Left colon (tissue), 2 donors: ENCODE results near the gene C12orf57. TPM values are rescaled to one million over a fixed set of nuclear protein-coding genes. Genes with fewer than 3 reads are reported as not detected.
A peak's percentile ranks its signal among the peaks of the same experiment; 100 is the strongest.

ENCODE experiments used
- ATAC-seq: fragments of 200-7000 bp; cut with Tn5 transposase; one replicate; pipeline ENCODE4 v1.9.1; 2020; ENCODE audit warnings: mild to moderate bottlenecking, moderate library complexity
- DNase-seq, 2 donors: peaks; one replicate each; pipeline ENCODE4 v3.0.0-alpha.2; 2020
- intact Hi-C, 2 donors: fragments of 100-400 bp; cut with DNase I in 1 of 2; cut with micrococcal nuclease in 1 of 2; formaldehyde crosslinking; loops; one replicate each; pipeline versions ENCODE4 v1.11.2 to v1.14.0; 2022; cut with DNase I, micrococcal nuclease
- total RNA-seq, 2 donors: library from RNA; stranded (reverse); fragmentation: NEBNext Ultra II Directional; extraction: Animal tissue kit (Norgen Biotek cat#: 25700); gene quantifications; one replicate each; pipeline ENCODE4 v1.2.1, GENCODE V29; 2021
- donor health status: DM: no; HTN: no; CAD: no.
- donor health status: DM: yes; HTN: yes; CAD: no.

C12orf57 gene
- total RNA-seq, 2 donors from 2014 or later = 151 to 168 TPM

DNA sequence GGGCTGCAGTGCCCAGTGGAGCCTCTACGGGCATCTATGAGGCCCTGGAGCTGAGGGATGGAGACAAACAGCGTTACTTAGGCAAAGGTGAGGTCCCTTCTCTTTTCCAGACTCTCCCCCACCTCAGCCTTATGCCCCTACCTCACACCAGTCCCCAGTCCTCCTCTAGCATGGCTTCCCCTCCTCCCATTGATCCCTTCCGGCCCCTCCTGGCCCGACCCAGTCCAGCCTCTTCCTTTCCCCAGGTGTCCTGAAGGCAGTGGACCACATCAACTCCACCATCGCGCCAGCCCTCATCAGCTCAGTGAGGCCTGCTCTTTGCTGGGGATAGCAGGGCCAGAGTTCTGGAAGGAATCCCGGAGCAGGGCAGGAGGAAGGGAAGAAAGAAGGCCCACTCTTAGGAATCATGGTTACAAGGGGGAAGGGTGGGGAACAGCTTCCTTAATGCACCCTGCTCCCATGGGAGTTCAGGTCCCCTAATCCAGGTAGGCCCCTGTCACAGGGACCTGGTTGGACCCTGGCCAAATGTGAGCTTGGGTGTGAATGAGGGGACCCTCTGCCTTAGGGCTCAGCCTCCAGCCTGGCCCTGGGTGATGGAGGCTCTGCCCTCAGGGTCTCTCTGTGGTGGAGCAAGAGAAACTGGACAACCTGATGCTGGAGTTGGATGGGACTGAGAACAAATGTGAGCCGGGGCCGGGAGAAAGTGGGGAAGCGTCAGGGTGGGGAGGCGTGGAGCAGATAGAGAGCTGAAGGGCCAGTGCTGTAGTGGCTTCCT, 27.2 kb upstream of the C12orf57 start:
- intact Hi-C loops = no loop called here
- DNase-seq = no peak

DNA sequence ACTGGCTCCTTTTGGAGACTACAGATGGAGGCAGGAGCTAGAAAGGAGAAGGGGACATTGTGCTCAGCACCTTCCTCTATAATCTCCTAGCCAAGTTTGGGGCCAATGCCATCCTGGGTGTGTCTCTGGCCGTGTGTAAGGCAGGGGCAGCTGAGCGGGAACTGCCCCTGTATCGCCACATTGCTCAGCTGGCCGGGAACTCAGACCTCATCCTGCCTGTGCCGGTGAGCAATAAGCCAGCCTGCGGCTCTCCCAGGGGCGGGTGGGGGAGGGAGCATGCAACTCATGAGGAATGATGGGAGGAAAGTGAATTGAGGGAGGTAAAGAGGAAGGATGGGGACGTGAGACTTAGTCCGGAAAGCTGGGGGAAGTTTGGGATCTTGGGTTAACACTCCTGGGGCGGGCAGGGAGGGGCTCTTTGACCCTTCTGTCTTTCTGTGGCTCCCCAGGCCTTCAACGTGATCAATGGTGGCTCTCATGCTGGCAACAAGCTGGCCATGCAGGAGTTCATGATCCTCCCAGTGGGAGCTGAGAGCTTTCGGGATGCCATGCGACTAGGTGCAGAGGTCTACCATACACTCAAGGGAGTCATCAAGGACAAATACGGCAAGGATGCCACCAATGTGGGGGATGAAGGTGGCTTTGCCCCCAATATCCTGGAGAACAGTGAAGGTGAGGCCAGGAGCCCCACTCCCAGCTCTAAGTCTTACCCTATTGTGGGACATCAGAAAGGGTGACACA, 26.2 kb upstream of the C12orf57 start:
- DNase-seq (no peak), ATAC-seq (no peak)
- intact Hi-C loops = no loop called here

More for the DNA sequence above, 27.2 kb upstream of the C12orf57 start:
- ATAC-seq = no peak

DNA sequence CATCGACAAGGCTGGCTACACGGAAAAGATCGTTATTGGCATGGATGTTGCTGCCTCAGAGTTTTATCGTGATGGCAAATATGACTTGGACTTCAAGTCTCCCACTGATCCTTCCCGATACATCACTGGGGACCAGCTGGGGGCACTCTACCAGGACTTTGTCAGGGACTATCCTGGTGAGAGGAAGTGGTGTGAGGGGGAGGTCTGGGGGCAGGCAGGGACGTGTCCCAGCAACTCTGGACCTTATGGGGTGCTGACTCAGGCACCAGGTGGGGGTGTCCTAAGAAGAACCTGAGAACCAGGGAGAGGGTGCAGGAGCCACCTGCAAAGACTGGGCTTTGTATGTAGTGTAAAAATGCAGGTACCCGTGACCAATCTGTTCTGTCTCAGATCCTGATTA, 24.2 kb upstream of the C12orf57 start:
- ATAC-seq (no peak), DNase-seq (no peak)
- intact Hi-C loops = no loop called here

DNA sequence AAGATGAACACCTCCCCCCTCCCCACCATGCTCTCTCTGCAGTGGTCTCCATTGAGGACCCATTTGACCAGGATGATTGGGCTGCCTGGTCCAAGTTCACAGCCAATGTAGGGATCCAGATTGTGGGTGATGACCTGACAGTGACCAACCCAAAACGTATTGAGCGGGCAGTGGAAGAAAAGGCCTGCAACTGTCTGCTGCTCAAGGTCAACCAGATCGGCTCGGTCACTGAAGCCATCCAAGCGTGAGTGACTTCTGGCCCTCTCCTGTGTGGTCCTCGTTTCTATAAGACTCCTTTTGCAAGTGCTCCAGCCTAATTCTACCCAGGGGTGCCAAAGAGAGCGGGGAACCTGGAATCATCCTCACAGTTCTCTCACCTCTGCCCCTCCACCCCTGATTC, 22.3 kb upstream of the C12orf57 start:
- intact Hi-C loops = no loop called here
- no peak for DNase-seq
- no peak for ATAC-seq

DNA sequence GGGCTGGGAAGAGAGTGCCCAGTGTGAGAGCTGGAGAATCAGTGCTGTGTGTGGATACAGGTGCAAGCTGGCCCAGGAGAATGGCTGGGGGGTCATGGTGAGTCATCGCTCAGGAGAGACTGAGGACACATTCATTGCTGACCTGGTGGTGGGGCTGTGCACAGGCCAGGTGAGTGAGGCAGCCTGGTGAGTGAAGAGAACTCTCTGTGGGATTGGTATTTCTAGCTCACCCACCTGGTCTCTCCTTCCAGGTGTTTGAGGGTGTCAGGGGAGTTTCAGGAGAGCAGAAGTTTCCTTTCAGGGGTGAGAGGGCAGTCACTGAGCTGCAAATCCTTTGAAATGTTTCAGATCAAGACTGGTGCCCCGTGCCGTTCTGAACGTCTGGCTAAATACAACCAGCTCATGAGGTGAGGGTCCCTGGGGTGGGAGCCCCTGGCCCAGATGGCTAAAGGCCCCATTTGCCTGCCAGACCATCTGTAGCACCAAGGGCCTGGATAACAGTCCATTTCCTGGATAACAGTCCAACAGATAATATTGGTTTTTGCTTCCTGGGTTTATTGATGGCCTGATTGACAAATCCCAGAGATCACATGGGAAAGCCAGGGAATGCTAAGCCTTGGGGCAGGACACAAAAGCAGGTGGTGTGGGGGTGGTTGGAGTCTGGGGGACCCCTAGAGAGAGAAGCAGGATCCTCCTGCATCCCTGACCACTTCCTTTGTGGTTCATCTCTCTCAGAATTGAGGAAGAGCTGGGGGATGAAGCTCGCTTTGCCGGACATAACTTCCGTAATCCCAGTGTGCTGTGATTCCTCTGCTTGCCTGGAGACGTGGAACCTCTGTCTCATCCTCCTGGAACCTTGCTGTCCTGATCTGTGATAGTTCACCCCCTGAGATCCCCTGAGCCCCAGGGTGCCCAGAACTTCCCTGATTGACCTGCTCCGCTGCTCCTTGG, 21.6 kb upstream of the C12orf57 start:
- ATAC-seq (no peak), DNase-seq (no peak)
- intact Hi-C loops = no loop called here

DNA sequence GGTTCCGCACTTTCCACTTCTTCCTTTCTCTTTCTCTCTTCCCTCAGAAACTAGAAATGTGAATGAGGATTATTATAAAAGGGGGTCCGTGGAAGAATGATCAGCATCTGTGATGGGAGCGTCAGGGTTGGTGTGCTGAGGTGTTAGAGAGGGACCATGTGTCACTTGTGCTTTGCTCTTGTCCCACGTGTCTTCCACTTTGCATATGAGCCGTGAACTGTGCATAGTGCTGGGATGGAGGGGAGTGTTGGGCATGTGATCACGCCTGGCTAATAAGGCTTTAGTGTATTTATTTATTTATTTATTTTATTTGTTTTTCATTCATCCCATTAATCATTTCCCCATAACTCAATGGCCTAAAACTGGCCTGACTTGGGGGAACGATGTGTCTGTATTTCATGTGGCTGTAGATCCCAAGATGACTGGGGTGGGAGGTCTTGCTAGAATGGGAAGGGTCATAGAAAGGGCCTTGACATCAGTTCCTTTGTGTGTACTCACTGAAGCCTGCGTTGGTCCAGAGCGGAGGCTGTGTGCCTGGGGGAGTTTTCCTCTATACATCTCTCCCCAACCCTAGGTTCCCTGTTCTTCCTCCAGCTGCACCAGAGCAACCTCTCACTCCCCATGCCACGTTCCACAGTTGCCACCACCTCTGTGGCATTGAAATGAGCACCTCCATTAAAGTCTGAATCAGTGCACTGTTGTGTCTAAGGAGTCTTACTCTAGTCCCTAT, 20.7 kb upstream of the C12orf57 start:
- ATAC-seq (no peak), DNase-seq (no peak)
- intact Hi-C loops = no loop called here

DNA sequence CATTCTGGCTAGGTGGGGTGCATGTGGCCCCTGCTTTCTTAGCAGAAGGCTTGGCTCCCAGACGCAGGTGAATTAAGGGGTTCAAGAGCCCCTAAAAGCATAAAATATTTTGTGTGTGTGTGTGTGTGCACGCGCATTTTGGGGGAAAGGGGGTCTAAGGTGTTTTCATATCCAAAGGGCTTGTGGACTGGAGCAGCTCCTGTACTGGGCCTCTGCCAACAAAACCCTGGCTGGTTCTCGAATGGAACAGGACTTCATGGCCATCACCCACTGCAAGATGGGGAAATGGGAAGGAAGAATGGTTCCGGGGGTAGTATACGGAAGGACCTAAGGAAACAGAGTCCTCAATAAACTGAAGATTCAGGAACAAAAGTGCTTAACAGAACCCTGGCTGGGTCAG, 20.0 kb upstream of the C12orf57 start:
- intact Hi-C loops = no loop called here
- no peak for DNase-seq
- ATAC-seq = no peak

DNA sequence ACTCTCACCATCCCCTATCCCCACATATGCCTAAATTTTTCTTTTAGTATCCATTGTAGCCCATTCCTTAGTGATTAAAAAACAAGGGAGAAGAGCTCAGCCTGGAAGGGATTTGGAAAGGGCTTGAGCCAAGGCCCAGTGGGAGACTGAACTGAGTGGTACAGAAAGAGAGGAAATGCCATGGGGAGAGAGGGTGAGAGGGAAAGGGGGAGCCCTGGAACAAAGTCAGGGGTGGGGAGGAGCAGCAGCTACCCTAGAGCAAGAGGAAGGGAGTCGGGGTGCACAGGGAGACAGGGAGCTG, 18.6 kb upstream of the C12orf57 start:
- intact Hi-C loops = no loop called here
- no peak for DNase-seq
- ATAC-seq = no peak

DNA sequence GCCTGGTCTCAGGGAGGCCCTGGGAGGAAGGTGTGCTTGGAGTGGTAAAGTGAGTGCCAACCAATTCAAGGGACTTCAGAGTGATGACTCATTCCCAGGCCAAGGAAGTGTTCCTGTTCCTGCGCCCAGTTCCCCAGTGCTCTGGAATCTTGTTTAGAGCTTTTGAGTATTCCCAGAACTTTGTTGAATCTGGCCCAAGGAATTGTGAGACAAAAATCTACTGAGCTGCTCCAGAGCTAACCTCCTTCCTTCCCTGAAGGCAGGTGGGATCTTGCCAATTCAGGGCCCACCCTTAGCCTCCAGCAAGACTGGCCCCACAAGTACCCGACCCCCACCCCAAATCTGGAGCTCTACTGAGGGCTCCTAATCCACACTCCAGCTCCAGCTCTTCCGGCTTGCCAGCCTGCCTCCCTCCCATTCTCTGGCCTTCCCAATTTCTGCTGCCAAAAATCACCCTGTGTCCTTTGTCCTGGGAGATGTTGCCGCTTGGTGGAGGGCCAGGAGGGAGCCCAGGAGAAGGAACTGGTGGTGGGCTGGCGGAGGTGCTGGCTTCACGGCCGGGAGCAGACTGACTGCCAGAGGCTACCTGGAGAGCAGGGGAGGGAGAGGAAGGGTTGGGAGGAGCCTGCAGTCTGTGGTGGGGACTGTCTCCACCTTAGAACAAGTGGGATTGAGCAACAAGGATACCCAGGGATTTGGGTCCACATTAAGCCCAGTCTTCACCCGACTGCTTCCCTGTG, 18.1 kb upstream of the C12orf57 start:
- intact Hi-C loops = no loop called here
- DNase-seq (peak; percentile 55 to 85), ATAC-seq (peak; percentile 70)

DNA sequence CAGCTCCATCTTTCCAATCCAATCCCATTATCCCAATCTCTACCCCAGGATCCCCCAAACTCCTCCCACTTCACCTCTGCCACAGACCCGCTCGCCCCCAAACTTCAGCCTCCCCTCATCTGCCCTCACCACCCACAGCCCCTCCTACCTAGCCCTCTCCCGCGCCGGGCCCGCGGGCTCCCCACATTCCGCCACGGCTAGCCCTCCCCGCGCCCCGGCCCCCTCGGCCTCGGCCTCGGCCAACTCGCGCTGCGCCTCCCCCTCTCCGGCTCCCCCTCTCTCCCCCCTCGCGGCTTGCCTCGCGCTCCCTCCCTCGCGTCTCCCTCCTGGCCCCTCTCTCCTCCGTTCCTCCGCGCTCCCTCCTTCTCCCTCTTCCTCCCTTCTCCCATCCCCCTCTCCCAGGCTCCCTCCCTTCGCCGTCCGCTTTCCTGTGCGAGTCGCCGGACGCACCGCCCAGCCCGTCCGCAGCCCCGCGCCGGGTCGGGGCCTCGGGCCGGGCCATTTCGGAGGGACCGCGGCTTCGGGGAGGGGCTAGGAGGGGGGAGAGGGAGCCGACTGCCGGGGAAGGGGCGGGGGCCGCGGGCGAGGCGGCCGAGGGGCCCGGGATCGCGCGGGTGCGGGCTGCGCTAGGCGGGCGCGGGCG, 16.3 kb upstream of the C12orf57 start, which contains the start of gene ATN1:
Gene ATN1, plus strand, starts transcription at position 581 of the 643 bp plus-strand sequence. CDS start 6,043 bp downstream, outside the sequence.
- ATAC-seq (peak; percentile 53), DNase-seq (peak; percentile 77 to 87)
- intact Hi-C loops = no loop called here

DNA sequence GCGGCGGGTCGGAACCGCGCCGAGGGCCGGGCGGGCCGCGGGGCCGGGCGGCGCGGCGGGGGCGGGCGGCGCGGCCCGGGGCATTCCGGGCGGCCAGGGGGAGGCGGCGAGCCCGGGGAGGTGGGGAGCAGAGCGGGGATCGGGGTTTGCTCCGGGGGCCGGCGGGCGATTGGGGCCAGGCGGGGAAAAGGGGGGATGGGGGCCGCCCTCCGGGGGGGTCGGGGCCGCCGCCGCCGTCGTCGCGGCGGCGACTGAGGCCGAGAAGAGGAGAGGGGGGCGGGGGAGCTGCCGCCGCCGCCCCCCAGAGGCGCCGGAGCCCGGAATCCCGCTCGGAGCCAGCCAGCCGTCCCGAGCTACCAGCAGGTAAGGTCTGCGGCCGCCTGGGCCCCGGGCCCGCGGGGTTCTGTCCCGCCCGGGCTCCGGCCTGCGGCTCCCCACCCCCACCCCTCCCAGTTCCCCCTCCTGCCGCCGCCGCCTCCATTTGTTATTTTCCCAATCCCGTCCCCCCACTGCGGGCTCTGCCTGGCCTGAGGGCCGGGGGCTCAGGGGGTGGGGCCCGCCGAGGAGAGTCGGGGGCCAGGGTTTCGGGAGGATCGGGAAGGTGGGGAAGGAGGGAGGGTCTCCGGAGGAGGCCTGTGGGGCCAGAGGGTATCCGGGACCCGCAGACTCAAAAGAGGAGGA, 15.7 kb upstream of the C12orf57 start:
- intact Hi-C loops = no loop called here
- ATAC-seq = peak; percentile 12
- DNase-seq = no peak

DNA sequence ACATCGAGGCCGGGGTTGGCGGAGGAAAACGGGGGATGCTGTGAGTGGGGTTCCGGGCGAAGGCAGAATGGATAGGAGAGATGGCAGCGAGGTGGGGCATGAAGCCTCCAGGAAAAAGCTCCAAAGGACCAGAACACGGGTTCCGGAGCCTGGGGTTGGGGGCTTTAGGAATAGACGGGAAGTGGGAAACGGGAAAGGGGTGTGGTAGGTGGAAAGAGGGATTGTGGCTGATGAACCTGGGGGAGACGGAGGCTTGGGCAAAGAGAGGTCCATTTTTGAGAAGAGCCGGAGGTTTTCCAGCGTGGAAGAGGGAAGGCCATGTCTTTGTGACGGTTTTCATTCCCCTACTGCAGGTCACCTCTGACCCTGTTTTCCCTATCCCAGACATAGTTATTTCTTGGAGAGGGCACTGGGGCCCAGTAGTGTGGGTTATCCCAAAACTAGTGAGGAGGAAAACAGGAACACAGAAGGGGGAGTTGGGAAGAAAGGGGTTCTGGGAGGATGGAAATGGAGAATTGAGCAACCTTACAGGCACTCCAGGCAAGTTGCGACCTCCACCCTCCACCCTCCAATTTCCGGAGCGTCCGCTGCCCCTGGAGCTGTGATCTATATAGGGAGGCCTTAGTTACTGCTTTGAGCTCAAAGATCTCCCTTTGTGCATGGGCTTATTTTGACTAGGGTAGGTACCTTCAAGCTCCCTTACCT, 15.0 kb upstream of the C12orf57 start:
- no peak for ATAC-seq
- intact Hi-C loops = no loop called here

DNA sequence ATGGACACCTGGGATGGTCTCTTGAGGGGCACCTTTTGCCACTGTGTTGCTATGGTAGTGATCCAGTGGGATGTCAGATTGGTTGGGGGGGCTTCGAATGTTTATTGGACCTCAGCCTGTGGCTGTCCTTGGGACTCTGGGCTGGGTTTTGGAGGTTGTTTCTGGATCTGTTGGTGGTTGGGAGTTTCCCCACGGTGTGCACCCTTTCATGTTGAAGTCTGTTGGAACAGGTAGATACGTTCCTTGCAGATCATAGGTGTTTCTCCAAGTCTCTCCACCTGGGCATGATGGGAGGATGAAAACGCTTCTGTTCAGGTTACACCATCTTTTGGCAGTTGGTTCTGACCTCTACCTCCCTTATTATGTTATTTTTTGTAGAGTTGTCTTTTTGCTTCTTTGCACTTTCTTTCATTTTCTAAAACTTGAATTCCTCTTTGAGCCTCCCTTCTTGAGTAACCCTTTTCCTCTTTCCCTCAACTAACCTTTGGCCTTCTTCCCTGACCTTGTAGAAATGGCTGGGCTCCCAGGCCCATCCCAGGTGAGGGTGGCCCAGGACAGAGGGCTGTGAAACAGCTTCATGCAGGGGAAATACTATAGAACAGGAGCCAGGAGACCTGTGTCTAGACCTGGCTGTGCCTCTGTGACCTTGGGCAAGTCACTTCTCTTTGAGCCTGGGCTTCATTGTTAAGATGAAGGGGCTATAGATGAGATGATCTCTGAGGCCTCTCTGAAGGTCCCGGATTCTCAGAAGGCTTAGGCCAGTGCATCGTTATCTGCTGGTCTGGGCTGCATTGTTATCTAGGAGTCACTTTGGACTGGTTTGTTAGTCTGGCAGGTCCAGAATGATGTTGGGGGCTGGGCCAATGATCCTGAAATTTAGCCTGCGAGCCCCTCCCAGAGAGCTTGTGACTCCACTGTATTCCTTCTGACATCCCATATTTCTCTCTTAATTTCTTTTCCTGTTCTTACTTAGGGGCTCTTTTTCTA, 14.1 kb upstream of the C12orf57 start:
- DNase-seq (no peak), ATAC-seq (no peak)
- intact Hi-C loops = no loop called here

More for the DNA sequence above, 15.0 kb upstream of the C12orf57 start:
- DNase-seq = no peak

DNA sequence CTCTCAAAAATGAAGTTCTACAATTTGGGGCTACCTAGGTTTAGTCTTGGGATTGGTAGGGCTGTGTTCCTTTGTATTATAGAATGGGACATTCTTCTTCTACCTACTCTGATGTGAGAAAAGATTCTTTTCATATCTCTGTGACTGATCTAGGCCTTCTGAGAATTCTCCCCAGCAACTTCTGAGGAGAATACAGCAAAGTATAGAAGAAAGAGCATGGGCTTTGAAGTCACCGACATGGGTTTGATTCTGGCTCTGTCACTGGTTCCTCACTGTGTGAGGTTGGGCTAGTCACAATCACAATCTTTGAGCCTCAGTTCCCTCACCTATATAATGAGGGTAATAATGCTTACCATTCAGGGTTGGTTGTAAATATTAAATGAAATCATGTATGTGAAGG, 11.1 kb upstream of the C12orf57 start:
- intact Hi-C loops = no loop called here
- no peak for ATAC-seq
- DNase-seq = no peak

DNA sequence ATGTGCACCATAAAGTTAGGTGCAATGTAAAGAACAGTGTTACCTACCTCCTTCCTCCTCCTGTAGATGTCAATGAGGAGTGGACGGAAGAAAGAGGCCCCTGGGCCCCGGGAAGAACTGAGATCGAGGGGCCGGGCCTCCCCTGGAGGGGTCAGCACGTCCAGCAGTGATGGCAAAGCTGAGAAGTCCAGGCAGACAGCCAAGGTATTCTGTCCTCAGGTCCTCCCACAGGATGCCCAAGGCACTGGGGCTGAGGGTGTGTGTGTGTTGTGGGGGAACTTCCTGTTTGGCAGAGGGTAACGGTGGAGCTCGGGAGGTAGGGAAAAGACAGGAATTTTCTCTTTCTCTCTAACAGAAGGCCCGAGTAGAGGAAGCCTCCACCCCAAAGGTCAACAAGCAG, 9.7 kb upstream of the C12orf57 start:
- no peak for DNase-seq
- no peak for ATAC-seq

More for the DNA sequence above, 9.7 kb upstream of the C12orf57 start:
- intact Hi-C loops = no loop called here
